GM19463 (cell line): Measurements from ENCODE around the gene LEKR1.
"Not testable (repeated sequence)": the region's sequence is repeated elsewhere in the genome, so short reads cannot be mapped to it uniquely, and the experiment has no call there.

Experiments
- ATAC-seq: cut with Tn5 transposase; IDR thresholded peaks from one replicate; pipeline ENCODE4 v1.9.1; 2021; ENCODE audit warnings: mild to moderate bottlenecking, moderate library complexity; ENCODE audit not compliant: unreplicated experiment

LEKR1 gene

DNA sequence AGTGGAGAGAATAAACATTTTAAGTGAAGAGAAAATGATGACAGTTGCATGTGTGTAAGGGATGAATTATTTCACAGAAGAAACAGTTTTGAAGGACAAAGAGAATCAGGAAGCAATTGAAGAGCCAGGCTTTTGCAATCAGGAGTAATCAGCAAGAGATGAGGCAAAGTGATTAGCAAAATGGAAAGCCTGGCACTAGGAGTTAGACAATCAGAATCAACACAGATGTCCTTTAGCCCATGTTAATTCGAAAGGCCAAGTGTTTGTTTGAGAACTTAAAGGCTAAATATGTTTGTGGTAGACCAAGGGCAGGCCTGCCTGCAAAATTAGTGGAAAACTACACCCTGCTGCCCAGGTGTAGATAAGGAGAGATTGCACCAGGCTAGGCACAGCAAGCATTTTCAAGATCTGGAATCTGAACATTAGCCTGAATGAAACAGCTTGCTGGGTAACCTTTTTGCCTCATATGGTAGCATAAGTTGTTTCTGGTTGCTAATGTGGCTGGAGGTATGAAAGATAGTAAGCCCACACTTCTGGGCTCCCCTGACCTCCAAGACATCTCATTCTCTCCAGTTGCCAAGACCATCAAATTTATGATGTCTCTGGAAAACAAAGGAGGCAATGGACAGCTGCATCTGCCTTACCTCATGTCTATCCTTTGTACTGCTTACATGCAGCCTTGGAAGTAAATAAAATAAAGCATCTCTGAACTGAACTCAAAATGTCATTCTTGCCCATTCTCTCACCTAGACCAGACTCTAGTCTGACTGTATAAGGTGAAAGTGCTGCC lies 22.0 kb upstream of the LEKR1 start:
- ATAC-seq = no peak

DNA sequence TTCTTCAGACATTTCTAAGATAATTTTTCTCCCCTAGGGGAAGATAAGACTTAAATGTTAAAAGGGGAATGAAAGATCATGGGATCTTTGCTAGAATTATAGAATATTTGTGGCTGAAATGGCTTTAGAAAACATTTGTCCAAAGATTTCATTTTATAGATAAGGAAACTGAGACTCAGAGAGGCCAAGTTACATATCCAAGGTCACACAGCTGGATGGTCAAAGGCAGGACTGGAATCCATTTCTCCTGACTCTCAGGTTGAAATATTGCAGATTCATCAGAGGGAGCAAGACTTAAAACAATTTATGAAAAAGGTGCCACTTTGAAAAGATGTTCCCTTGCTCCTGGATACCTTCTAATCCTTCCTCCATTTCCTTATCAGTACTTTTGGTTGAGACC lies 19.5 kb upstream of the LEKR1 start:
- ATAC-seq = no peak

GRCh38 chr3:156808025-156808424 lies 18.1 kb upstream of the LEKR1 start:
- ATAC-seq = no peak

DNA sequence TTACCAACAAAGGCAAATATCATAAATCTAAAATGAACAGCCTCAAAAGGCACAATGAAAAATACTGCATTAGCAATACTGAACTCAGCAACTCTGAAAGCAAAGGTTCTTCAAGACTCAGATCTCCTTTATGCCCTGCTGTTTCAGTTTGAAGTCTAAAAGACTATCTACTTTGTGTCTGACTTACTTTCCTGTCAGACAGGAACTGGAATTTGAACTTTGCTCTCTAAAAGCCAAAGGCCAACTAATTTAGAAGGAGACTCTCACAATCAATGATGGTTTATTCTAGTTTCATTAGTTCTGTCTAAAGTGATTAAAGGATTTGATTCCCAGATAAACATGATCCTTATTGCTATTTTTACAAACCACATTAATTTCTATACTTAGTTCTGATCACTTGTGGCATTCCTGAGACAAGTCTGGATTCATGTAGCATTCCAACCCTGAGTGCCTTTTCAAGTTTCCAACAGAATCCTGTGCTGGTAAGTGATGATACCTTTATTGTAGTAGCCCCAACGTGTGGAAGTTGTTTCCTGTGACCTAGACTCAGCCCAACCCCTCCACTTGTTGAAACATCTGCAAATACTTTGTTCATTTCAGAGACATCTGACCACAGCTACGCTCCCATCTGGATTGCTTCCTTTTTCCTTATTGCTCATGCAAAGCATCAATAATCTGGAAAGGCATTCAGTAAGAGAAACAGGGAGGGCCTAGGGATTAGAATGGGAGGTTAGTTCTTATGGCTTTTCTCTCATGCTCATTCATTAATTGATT lies 14.9 kb upstream of the LEKR1 start:
- ATAC-seq = no peak

DNA sequence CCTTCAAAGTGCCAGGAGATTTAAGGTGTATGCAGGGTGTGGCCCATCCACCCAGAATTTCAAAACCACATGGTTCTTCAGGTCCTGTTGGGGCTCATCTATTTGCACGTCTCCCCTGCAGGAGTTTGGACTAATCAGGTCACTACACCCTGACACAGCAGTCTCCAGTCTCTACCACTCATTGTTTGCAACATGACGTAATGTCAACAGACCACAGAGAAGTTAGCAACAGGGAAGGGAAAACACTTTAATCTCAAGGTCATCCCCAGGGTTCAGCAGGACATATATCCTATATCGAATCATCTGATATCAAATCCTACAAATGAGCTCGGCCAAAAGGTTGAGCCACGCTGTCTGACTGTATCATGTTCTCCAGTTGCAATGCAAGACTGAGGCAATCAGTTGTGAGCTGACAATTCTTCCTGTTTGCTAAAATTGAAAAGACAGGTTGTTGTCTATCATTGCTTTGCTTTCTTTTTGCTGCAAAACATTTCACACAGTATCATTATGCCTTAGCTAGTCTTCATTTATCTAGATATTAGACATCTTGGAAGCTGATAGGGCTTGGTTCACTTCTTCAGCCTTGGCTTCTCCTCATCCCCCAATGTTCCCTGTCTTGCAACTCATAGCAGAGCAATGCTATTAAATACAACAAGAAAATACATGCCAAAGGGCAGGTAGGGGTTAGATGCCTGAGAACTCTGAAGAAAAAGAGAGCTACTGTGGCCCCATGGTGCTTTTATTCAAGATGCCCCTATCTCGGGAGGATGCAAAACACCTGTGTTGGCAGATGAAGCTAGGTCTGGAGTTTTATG lies 13.4 kb upstream of the LEKR1 start:
- peak; percentile 20 for ATAC-seq

GRCh38 chr3:156814295-156814694 lies 11.9 kb upstream of the LEKR1 start:
- no peak for ATAC-seq

- peak; percentile 27 for ATAC-seq
These were observed 9.9 kb upstream of the LEKR1 start for GRCh38 chr3:156816091-156816793.

- peak; percentile 59 for ATAC-seq
These were observed 9.1 kb upstream of the LEKR1 start for GRCh38 chr3:156816794-156817645.

- ATAC-seq = no peak
These were observed 8.4 kb upstream of the LEKR1 start for GRCh38 chr3:156817646-156818272.

- ATAC-seq = no peak
These were observed 7.9 kb upstream of the LEKR1 start for GRCh38 chr3:156818273-156818651.

DNA sequence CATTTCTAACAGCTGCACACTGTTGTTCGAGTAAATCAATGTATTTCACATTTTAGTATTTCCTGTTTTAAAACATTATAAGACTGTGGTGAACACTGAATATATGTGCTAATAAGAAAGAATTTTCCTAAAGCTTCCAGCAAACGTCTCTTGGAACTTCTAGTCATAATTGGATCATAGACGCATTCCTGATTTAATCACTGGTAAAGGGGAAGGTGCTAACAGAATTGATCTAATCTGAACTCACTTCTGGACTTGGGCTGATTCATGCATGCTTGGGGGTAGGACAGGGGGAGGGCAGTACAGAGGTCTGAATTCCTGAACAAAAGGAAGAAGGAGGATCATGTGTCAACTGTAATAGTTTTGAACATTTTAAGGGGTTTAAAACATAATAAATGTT lies 7.3 kb upstream of the LEKR1 start:
- no peak for ATAC-seq

DNA sequence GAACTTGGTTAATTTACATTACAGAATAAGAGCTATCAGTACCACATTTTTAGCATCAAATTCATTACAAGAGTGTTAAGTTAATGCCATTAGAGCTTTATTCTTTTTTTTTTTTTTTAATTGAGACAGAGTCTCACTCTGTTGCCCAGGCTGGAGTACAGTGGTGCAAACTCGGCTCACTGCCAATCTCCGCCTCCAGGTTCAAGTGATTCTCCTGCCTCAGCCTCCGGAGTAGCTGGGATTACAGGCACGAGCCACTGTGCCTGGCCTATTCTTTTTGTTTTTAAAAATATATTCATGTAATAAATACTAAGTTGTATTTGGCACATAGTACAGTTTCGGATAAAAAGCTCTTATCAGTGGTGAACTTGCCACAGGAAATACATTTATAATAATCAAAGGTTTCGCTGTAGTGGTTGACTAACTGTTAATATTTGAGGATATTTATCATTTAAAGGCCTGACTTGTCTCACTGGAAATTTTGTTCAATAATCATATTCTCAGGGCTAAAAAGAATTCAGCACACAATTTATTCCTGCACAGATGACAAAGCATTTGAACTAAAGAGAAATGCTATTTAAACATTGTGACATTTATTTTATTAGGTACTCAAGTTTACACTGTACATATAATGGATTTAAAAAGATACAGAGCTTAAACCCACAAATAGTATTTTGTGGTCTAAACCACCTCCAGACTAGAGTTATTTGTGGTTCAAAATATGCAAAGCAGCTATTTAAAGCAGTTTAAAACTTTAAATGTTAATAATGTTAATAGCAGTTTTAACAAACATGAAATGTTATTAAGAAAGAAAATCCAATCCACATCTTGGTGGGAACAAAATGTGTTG lies 6.1 kb upstream of the LEKR1 start:
- ATAC-seq = no peak

GRCh38 chr3:156820692-156821080 lies 5.5 kb upstream of the LEKR1 start:
- no peak for ATAC-seq

GRCh38 chr3:156822626-156823260 lies 3.4 kb upstream of the LEKR1 start:
- ATAC-seq = not testable (repeated sequence)

DNA sequence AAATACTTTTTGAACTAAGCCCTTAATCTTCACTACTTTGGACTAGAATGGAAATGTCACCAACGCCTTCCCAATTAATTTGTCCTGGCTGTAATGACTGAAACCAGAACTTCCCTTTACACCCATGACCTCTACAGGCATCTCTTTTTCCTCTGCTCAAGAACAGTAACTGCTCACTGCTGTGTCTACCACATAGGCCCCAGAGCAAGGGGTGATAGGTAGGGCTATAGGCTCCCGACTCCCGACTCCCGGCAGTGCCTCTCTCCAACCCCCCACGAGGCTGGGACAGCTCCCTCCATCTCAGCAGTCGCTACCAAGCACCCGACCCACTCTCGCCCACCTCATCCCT lies 384 bp upstream of the LEKR1 start:
- ATAC-seq = peak; percentile 46

DNA sequence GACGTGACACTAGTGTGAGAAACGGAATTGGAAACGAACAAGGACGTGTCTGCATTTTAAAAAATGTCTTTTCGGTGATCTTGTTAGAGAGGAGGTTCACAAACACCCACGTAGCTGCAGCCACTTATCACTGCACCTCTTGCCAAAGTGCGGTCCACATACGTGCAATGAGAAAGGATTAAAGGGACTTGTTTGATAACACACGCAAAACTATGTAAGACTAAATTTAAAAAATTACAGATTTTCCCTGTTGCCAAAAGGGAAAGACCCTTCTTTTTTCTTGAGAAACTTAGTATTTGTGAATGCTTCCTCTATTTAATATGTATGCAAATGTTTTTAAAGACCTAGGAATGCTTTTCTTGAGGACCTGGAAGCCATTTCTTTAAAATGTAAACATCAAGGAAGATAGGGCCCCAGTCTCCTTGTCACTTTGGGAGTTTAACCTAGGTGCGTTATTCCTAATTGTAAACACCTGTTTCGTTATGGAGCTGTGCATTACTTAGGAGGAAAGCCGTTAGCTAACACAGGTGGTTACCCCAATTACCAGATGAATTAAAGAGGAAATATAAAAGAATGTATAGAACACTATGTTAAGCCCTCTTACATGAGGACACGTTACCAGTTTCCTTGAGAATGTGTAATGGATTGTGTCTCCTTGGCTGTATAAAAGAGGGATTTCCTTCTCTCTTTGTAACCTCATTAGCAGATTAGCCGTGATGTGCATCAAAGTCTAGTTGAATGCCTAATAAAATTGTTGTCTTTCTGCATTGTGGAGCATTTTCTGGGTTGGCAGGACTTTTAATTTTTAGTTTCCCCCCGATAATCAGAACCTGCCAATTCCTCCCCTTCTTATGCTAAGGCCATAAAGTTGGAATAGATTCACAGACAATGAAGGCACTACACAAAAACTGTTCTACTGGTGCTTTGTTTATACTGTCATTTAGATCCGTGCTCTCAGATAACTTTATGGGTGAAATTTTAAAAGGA lies 1.0 kb downstream of the LEKR1 start:
- ATAC-seq = no peak

GRCh38 chr3:156831006-156831405 lies 4.9 kb downstream of the LEKR1 start:
- ATAC-seq = no peak
